Lower leg skin (tissue), 3 donors: ENCODE measurements around the gene FAM53B.

Experiments
- POLR2A ChIP-seq, 2 donors: fragments of 450-650 bp; IDR thresholded peaks; one replicate each; pipeline ENCODE4 v1.6.1; 2016 to 2017; ENCODE audit warnings: antibody characterized with exemption in 2 of 2, mild to moderate bottlenecking in 1 of 2, moderate library complexity in 1 of 2
- TF ChIP-seq, protein P1 (sequence below), 3 donors: fragments of 450-650 bp; IDR thresholded peaks; one replicate each; pipeline ENCODE4 v1.5.1; 2016; ENCODE audit warnings: antibody characterized with exemption in 3 of 3, mild to moderate bottlenecking in 3 of 3, moderate library complexity in 2 of 3

DNA sequence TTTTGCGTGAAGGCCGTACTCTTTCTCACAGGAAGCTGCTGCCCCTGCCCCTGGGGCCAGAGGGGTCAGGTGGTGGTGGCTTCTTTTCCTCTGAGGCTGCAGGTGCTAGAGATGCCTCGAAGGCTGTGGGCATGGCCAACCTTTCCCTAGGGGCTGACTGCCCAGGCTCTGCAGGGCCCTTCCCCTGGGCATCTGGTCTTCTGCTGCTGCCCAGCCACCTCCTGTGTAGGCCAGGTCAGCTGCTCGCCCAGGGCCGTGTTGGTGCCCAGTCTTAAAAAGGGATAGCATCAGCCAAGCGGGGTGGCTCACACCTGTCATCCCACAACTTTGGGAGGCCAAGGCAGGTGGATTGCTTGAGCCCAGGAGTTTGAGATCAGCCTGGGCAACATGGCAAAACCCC lies 114.3 kb downstream of the FAM53B start:
- TF ChIP-seq, protein P1, sequence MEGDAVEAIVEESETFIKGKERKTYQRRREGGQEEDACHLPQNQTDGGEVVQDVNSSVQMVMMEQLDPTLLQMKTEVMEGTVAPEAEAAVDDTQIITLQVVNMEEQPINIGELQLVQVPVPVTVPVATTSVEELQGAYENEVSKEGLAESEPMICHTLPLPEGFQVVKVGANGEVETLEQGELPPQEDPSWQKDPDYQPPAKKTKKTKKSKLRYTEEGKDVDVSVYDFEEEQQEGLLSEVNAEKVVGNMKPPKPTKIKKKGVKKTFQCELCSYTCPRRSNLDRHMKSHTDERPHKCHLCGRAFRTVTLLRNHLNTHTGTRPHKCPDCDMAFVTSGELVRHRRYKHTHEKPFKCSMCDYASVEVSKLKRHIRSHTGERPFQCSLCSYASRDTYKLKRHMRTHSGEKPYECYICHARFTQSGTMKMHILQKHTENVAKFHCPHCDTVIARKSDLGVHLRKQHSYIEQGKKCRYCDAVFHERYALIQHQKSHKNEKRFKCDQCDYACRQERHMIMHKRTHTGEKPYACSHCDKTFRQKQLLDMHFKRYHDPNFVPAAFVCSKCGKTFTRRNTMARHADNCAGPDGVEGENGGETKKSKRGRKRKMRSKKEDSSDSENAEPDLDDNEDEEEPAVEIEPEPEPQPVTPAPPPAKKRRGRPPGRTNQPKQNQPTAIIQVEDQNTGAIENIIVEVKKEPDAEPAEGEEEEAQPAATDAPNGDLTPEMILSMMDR (IDR thresholded peaks at IDR 0.05) = no peak
- TF ChIP-seq POLR2A (IDR thresholded peaks at IDR 0.05) = no peak
